Measurements from ENCODE around the gene SRM.

DNA sequence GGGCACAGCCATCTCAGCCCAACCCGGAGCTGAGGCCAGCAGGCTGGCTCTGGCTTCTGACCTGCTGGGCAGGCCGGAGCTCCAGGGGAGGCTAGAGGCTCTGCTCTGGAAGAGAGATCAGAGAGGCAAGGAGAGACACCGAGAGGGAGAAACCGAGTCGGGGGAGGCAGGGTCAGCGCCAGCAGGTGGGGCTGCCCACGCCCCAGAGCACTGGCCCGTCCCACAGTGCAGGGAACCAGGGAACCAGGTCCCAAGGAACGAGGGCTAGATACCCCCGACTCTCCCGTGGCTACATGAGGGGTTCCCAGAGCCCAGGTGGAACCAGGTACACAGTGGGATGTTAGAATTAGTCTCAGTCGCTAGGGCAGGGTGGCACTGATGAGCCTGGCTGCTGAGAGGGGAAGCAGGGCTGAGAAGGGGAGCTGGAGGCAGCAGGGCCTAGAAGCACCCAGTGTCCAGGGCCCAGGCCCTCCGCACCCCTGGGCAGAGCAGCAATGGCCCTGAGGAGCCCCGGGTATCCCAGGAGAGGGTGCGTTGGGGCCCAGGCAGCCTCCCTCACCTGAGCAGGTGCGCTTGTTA is 14.9 kb downstream of the SRM start:
- TF ChIP-seq, protein P1, sequence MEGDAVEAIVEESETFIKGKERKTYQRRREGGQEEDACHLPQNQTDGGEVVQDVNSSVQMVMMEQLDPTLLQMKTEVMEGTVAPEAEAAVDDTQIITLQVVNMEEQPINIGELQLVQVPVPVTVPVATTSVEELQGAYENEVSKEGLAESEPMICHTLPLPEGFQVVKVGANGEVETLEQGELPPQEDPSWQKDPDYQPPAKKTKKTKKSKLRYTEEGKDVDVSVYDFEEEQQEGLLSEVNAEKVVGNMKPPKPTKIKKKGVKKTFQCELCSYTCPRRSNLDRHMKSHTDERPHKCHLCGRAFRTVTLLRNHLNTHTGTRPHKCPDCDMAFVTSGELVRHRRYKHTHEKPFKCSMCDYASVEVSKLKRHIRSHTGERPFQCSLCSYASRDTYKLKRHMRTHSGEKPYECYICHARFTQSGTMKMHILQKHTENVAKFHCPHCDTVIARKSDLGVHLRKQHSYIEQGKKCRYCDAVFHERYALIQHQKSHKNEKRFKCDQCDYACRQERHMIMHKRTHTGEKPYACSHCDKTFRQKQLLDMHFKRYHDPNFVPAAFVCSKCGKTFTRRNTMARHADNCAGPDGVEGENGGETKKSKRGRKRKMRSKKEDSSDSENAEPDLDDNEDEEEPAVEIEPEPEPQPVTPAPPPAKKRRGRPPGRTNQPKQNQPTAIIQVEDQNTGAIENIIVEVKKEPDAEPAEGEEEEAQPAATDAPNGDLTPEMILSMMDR (IDR thresholded peaks at IDR 0.05), result no peak
- no peak for TF ChIP-seq POLR2A (IDR thresholded peaks at IDR 0.05)
- no peak for TF ChIP-seq EP300 (IDR thresholded peaks at IDR 0.05)

Data from tibial nerve (tissue), 4 donors.